IMR-90 (cell line): ENCODE measurements around the gene ACSS1. TPM values are rescaled to one million over a fixed set of nuclear protein-coding genes. Genes with fewer than 3 reads are reported as not detected.

ENCODE experiments used
- ATAC-seq: fragments of 200-7000 bp; cut with Tn5 transposase; 2 replicates; pipeline ENCODE4 v1.9.1; 2020; ENCODE audit warnings: low read depth, mild to moderate bottlenecking, moderate library complexity
- BruUV-seq: library from RNA; stranded (reverse); fragments of 400-500 nt; replicated peaks from 2 replicates; lab custom pipeline; 2021; lab: Mats Ljungman, UMichigan
- CTCF ChIA-PET: fragments of 300-600 bp; formaldehyde crosslinking; extraction: SDS; loops from one replicate; lab custom pipeline; 2021; ENCODE audit warnings: antibody characterized with exemption; lab: Yijun Ruan, JAX
- POLR2A ChIA-PET: fragments of 300-600 bp; sonication (Branson Sonifier 250); formaldehyde crosslinking; loops from one replicate; lab custom pipeline; 2022; ENCODE audit warnings: antibody characterized with exemption; ENCODE audit not compliant: unreplicated experiment; lab: Charles Lee
- DNase-seq: peaks from one replicate; pipeline ENCODE4 v3.0.0; 2013
- H2AFZ ChIP-seq: replicated peaks from 2 replicates; pipeline ENCODE3; 2013; ENCODE audit warnings: low read length, mild to moderate bottlenecking; ENCODE audit not compliant: poor library complexity
- H2AK5ac ChIP-seq: 2 replicates; pipeline ENCODE4 v1.6.1; 2013; ENCODE audit warnings: low read depth, low read length, inconsistent platforms
- H2AK9ac ChIP-seq: replicated peaks from 2 replicates; pipeline ENCODE3; 2013; ENCODE audit warnings: mild to moderate bottlenecking, low read depth, low read length, moderate library complexity; ENCODE audit not compliant: poor library complexity
- H2BK120ac ChIP-seq: 2 replicates; pipeline ENCODE4 v1.6.1; 2013; ENCODE audit warnings: low read depth, low read length, inconsistent platforms
- H2BK15ac ChIP-seq: 3 replicates; pipeline ENCODE4 v1.6.1; 2013; ENCODE audit warnings: low read depth, low read length, inconsistent platforms
- H2BK20ac ChIP-seq: 2 replicates; pipeline ENCODE4 v1.6.1; 2013; ENCODE audit warnings: low read depth, mild to moderate bottlenecking, inconsistent platforms, low read length, moderate library complexity
- H2BK5ac ChIP-seq: 2 replicates; pipeline ENCODE4 v1.6.1; 2013; ENCODE audit warnings: mild to moderate bottlenecking, low read depth, low read length, inconsistent platforms; ENCODE audit not compliant: poor library complexity, severe bottlenecking
- H3K14ac ChIP-seq: replicated peaks from 2 replicates; pipeline ENCODE4 v1.6.1; 2013; ENCODE audit warnings: low read depth, low read length, inconsistent platforms
- H3K18ac ChIP-seq: 2 replicates; pipeline ENCODE4 v1.6.1; 2013; ENCODE audit warnings: low read depth, low read length, control low read depth
- H3K23ac ChIP-seq: 2 replicates; pipeline ENCODE4 v1.6.1; 2013; ENCODE audit warnings: low read depth, low read length, inconsistent platforms
- H3K27ac ChIP-seq: 2 replicates; pipeline ENCODE4 v1.5.1; 2013; ENCODE audit warnings: mild to moderate bottlenecking, control low read depth, low read length; ENCODE audit not compliant: insufficient read depth
- H3K27me3 ChIP-seq: 2 replicates; pipeline ENCODE4 v1.6.1; 2013; ENCODE audit warnings: low read length; ENCODE audit not compliant: control insufficient read depth, insufficient read depth
- H3K36me3 ChIP-seq: 2 replicates; pipeline ENCODE4 v1.6.1; 2013; ENCODE audit warnings: low read length, mixed read lengths; ENCODE audit not compliant: control insufficient read depth, insufficient read depth
- H3K4ac ChIP-seq: 2 replicates; pipeline ENCODE4 v1.6.1; 2013; ENCODE audit warnings: low read depth, low read length, inconsistent platforms
- H3K4me1 ChIP-seq: 2 replicates; pipeline ENCODE4 v1.6.1; 2013; ENCODE audit warnings: low read length, mixed read lengths; ENCODE audit not compliant: control insufficient read depth, insufficient read depth
- H3K4me2 ChIP-seq: 2 replicates; pipeline ENCODE4 v1.6.1; 2013; ENCODE audit warnings: low read depth, mild to moderate bottlenecking, control low read depth, low read length, moderate library complexity
- H3K4me3 ChIP-seq: 2 replicates; pipeline ENCODE4 v1.5.1; 2013; ENCODE audit warnings: low read depth, mild to moderate bottlenecking, control low read depth, low read length, moderate library complexity; ENCODE audit not compliant: insufficient read depth
- H3K56ac ChIP-seq: 2 replicates; pipeline ENCODE4 v1.6.1; 2013; ENCODE audit warnings: low read length, inconsistent platforms; ENCODE audit not compliant: insufficient read depth; ENCODE audit errors: extremely low read depth
- H3K79me1 ChIP-seq, 2 experiments: 2 replicates each; pipeline ENCODE4 v1.6.1; 2013; ENCODE audit warnings: low read length in 2 of 2, inconsistent platforms in 1 of 2, low read depth in 1 of 2
- H3K9ac ChIP-seq: 2 replicates; pipeline ENCODE4 v1.6.1; 2013; ENCODE audit warnings: low read depth, low read length, control low read depth
- H3K9me1 ChIP-seq: 2 replicates; pipeline ENCODE4 v1.6.1; 2013; ENCODE audit warnings: low read length, inconsistent platforms; ENCODE audit not compliant: insufficient read depth
- H3K9me3 ChIP-seq: 2 replicates; pipeline ENCODE4 v1.6.1; 2013; ENCODE audit warnings: low read length; ENCODE audit not compliant: control insufficient read depth, insufficient read depth
- H4K20me1 ChIP-seq: 2 replicates; pipeline ENCODE4 v1.6.1; 2013; ENCODE audit warnings: low read length, inconsistent platforms; ENCODE audit not compliant: insufficient read depth
- H4K5ac ChIP-seq: 2 replicates; pipeline ENCODE4 v1.6.1; 2013; ENCODE audit warnings: mild to moderate bottlenecking, low read depth, low read length, control low read depth
- H4K8ac ChIP-seq, 2 experiments: 2 replicates each; pipeline ENCODE4 v1.6.1; 2013; ENCODE audit warnings: low read depth in 2 of 2, low read length in 2 of 2, control low read depth in 1 of 2, inconsistent platforms in 1 of 2
- H4K91ac ChIP-seq: 2 replicates; pipeline ENCODE4 v1.6.1; 2013; ENCODE audit warnings: low read depth, low read length, inconsistent platforms; ENCODE audit not compliant: insufficient read depth
- CEBPB ChIP-seq: IDR thresholded peaks from 2 replicates; pipeline ENCODE4 v1.6.1; 2012; ENCODE audit warnings: low read depth, low read length, improper control_type of control experiment
- CTCF ChIP-seq: conservative IDR thresholded peaks from 2 replicates; pipeline ENCODE4 v1.5.1; 2012; ENCODE audit warnings: mild to moderate bottlenecking, low read depth, low read length, improper control_type of control experiment
- ELK1 ChIP-seq: fragments of 150-350 bp; IDR thresholded peaks from 2 replicates; pipeline ENCODE4 v1.6.1; 2016; ENCODE audit warnings: low read depth, mild to moderate bottlenecking, low read length, moderate library complexity, borderline replicate concordance
- FOS ChIP-seq: fragments of 150-350 bp; IDR thresholded peaks from 2 replicates; pipeline ENCODE4 v1.6.1; 2016; ENCODE audit warnings: low read depth, low read length
- MAFK ChIP-seq: IDR thresholded peaks from 2 replicates; pipeline ENCODE4 v1.6.1; 2012; ENCODE audit warnings: low read depth, low read length, improper control_type of control experiment
- MAZ ChIP-seq: IDR thresholded peaks from 2 replicates; pipeline ENCODE4 v1.6.1; 2012; ENCODE audit warnings: low read depth, mild to moderate bottlenecking, low read length, improper control_type of control experiment, moderate library complexity, borderline replicate concordance
- MXI1 ChIP-seq: IDR thresholded peaks from 2 replicates; pipeline ENCODE4 v1.6.1; 2012; ENCODE audit warnings: low read depth, mild to moderate bottlenecking, low read length, moderate library complexity, borderline replicate concordance
- POLR2A ChIP-seq: IDR thresholded peaks from 2 replicates; pipeline ENCODE4 v1.6.1; 2012; ENCODE audit warnings: mild to moderate bottlenecking, low read depth, low read length
- RAD21 ChIP-seq: IDR thresholded peaks from 2 replicates; pipeline ENCODE4 v1.6.1; 2012; ENCODE audit warnings: low read length, improper control_type of control experiment
- RCOR1 ChIP-seq: IDR thresholded peaks from 2 replicates; pipeline ENCODE4 v1.6.1; 2012; ENCODE audit warnings: mild to moderate bottlenecking, low read length, improper control_type of control experiment; ENCODE audit not compliant: insufficient replicate concordance
- RFX5 ChIP-seq: IDR thresholded peaks from 2 replicates; pipeline ENCODE4 v1.8.0; 2012; ENCODE audit warnings: low read depth, mild to moderate bottlenecking, low read length, moderate library complexity
- SMC3 ChIP-seq: fragments of 150-350 bp; IDR thresholded peaks from 2 replicates; pipeline ENCODE4 v1.6.1; 2016; ENCODE audit warnings: low read depth, mild to moderate bottlenecking, antibody characterized with exemption, low read length, moderate library complexity
- WGBS, 2 experiments: methylation state at CpG; one replicate each; pipeline versions ENCODE4 v1.1.5 to v1.1.7; 2013; ENCODE audit warnings: missing lambda C conversion rate in 2 of 2; ENCODE audit not compliant: insufficient read length in 1 of 2; ENCODE audit errors: extremely low coverage in 2 of 2; 5-methylcytosine and 5-hydroxymethylcytosine counted together
- dilution Hi-C: fragments of 300-500 bp; cut with HindIII; formaldehyde crosslinking; loops from one replicate; pipeline ENCODE4 v1.14.3; 2018; ENCODE audit warnings: low sequenced_read_pairs; ENCODE audit not compliant: unreplicated experiment
- in situ Hi-C: fragments of 300-500 bp; cut with MboI; formaldehyde crosslinking; loops from 3 replicates; pipeline ENCODE4 v1.14.3; 2019; ENCODE audit warnings: low sequenced_read_pairs, inconsistent platforms, mixed read lengths
- intact Hi-C: fragments of 100-400 bp; cut with micrococcal nuclease; formaldehyde crosslinking; loops from 2 replicates; pipeline ENCODE4 v1.10.0; 2022
- polyA plus RNA-seq, 3 experiments: library from polyadenylated mRNA; depleted of rRNA; stranded (reverse); fragments of >200 nt; gene quantifications; 2 replicates each; pipeline ENCODE4 v1.2.3, GENCODE V29; 2012; ENCODE audit warnings: low replicate concordance in 1 of 3
- total RNA-seq: library from RNA; depleted of rRNA; stranded (reverse); fragments of >200 nt; gene quantifications from 2 replicates; pipeline ENCODE4 v1.2.3, GENCODE V29; 2012

The ACSS1 gene
- total and polyA plus RNA-seq, 2 of the 4 experiments (the other 2 are of a cell fraction): 0.72 to 1.2 TPM

GRCh38 chr20:25011261-25011660, 46.7 kb downstream of the ACSS1 start:
- DNase-seq (no peak), ATAC-seq (no peak)
- CTCF ChIA-PET: no interaction called here
- H2AK5ac ChIP-seq: no peak overlapping the region
- H2BK5ac ChIP-seq: no peak overlapping the region
- no peak overlapping the region for H2BK15ac ChIP-seq
- no peaks in the 10 kb centered on the region for H4K20me1 ChIP-seq
- no peaks in the 10 kb centered on the region for H3K9me3 ChIP-seq
- no peak overlapping the region for H4K5ac ChIP-seq
- no peak overlapping the region for H2BK120ac ChIP-seq
- H3K9ac ChIP-seq: no peak overlapping the region
- 60% methylated on average over 2 of the region's 6 CpGs; no CpG with 5 or more reads in 1 of the 2 experiments for WGBS, 2 experiments
- no peak overlapping the region for H3K23ac ChIP-seq
- H4K91ac ChIP-seq: no peak overlapping the region
- no peak overlapping the region for H3K4ac ChIP-seq
- H3K4me3 ChIP-seq: no peak overlapping the region
- no peak overlapping the region for H2AFZ ChIP-seq
- POLR2A ChIA-PET: no interaction called here
- intact Hi-C loops (no loop called here), dilution Hi-C loops (no loop called here), in situ Hi-C loops (no loop called here)
- H3K18ac ChIP-seq: no peak overlapping the region
- H2AK9ac ChIP-seq: no peak overlapping the region
- no peaks in the 10 kb centered on the region for H3K79me1 ChIP-seq
- TF ChIP-seq POLR2A (no peak), ELK1 (no peak), RCOR1 (no peak), RFX5 (no peak), CTCF (no peak), RAD21 (no peak), MXI1 (no peak), CEBPB (no peak), MAZ (no peak), FOS (no peak), SMC3 (no peak), MAFK (no peak)
- no peaks in the 10 kb centered on the region; the same call in 1 of the 2 replicates for H3K36me3 ChIP-seq
- no peaks in the 10 kb centered on the region; the same call in 1 of the 2 replicates for H3K4me1 ChIP-seq
- H3K4me2 ChIP-seq: no peak overlapping the region
- no peak overlapping the region for H4K8ac ChIP-seq
- BruUV-seq: no TSS peak
- no peaks in the 10 kb centered on the region for H3K9me1 ChIP-seq
- no peak overlapping the region for H3K27ac ChIP-seq
- H2BK20ac ChIP-seq: no peak overlapping the region
- H3K14ac ChIP-seq: no peak overlapping the region
- H3K56ac ChIP-seq: no peak overlapping the region
- peaks cover 4% of the 10 kb centered on the region for H3K27me3 ChIP-seq
